H9 (cell line): Measurements from ENCODE around the gene AHDC1. TPM values are rescaled to one million over a fixed set of nuclear protein-coding genes. Genes with fewer than 3 reads are reported as not detected.

ENCODE experiments used
- DNase-seq: peaks from one replicate; pipeline ENCODE4 v3.0.0-alpha.2; 2017
- H2AFZ ChIP-seq: one replicate; pipeline ENCODE4 v1.6.1; 2013; ENCODE audit warnings: mild to moderate bottlenecking, low read length, control low read depth, moderate library complexity
- H2AK5ac ChIP-seq: 2 replicates; pipeline ENCODE4 v1.6.1; 2013; ENCODE audit warnings: low read length, control low read depth, mixed read lengths; ENCODE audit not compliant: insufficient read length
- H2BK120ac ChIP-seq: one replicate; pipeline ENCODE4 v1.6.1; 2013; ENCODE audit warnings: low read depth, mild to moderate bottlenecking, low read length, control low read depth, inconsistent platforms; ENCODE audit not compliant: poor library complexity, severe bottlenecking
- H2BK12ac ChIP-seq: 2 replicates; pipeline ENCODE4 v1.6.1; 2013; ENCODE audit warnings: low read length, control low read depth, mixed read lengths, low read depth; ENCODE audit not compliant: insufficient read length
- H2BK15ac ChIP-seq: 2 replicates; pipeline ENCODE4 v1.6.1; 2013; ENCODE audit warnings: low read depth, low read length, control low read depth
- H2BK20ac ChIP-seq: one replicate; pipeline ENCODE4 v1.6.1; 2013; ENCODE audit warnings: low read depth, mild to moderate bottlenecking, low read length, control low read depth, inconsistent platforms; ENCODE audit not compliant: poor library complexity, severe bottlenecking
- H2BK5ac ChIP-seq: 2 replicates; pipeline ENCODE4 v1.6.1; 2013; ENCODE audit warnings: low read length, control low read depth, mixed read lengths; ENCODE audit not compliant: insufficient read length
- H3K14ac ChIP-seq: 2 replicates; pipeline ENCODE4 v1.6.1; 2013; ENCODE audit warnings: low read length, control low read depth; ENCODE audit not compliant: insufficient read depth
- H3K18ac ChIP-seq: 2 replicates; pipeline ENCODE4 v1.6.1; 2013; ENCODE audit warnings: low read depth, mild to moderate bottlenecking, mixed read lengths, low read length, control low read depth; ENCODE audit not compliant: insufficient read length
- H3K23ac ChIP-seq: 2 replicates; pipeline ENCODE4 v1.6.1; 2013; ENCODE audit warnings: low read length, control low read depth, mixed read lengths, low read depth; ENCODE audit not compliant: insufficient read length
- H3K23me2 ChIP-seq: 2 replicates; pipeline ENCODE4 v1.6.1; 2013; ENCODE audit warnings: low read depth, mild to moderate bottlenecking, mixed read lengths, low read length, control low read depth; ENCODE audit not compliant: insufficient read length, poor library complexity, severe bottlenecking
- H3K27ac ChIP-seq: 2 replicates; pipeline ENCODE4 v1.5.1; 2013; ENCODE audit warnings: low read length, control low read depth, mixed read lengths, low read depth; ENCODE audit not compliant: insufficient read length
- H3K27me3 ChIP-seq: 2 replicates; pipeline ENCODE4 v1.6.1; 2013; ENCODE audit warnings: low read length, control low read depth, inconsistent platforms; ENCODE audit not compliant: insufficient read depth
- H3K4ac ChIP-seq: 2 replicates; pipeline ENCODE4 v1.6.1; 2013; ENCODE audit warnings: low read depth, mild to moderate bottlenecking, control low read depth, inconsistent platforms, low read length, moderate library complexity
- H3K4me1 ChIP-seq: 2 replicates; pipeline ENCODE4 v1.6.1; 2013; ENCODE audit warnings: low read length, control low read depth, inconsistent platforms; ENCODE audit not compliant: insufficient read depth
- H3K4me2 ChIP-seq: 2 replicates; pipeline ENCODE4 v1.6.1; 2013; ENCODE audit warnings: low read length, control low read depth, mixed read lengths; ENCODE audit not compliant: insufficient read length, insufficient read depth
- H3K56ac ChIP-seq: 2 replicates; pipeline ENCODE4 v1.6.1; 2013; ENCODE audit warnings: low read depth, mild to moderate bottlenecking, mixed read lengths, low read length, control low read depth; ENCODE audit not compliant: insufficient read length
- H3K79me1 ChIP-seq: 2 replicates; pipeline ENCODE4 v1.6.1; 2013; ENCODE audit warnings: low read depth, mild to moderate bottlenecking, moderate library complexity, low read length, control low read depth, inconsistent platforms; ENCODE audit not compliant: insufficient read depth, poor library complexity, severe bottlenecking
- H3K79me2 ChIP-seq: 2 replicates; pipeline ENCODE4 v1.6.1; 2013; ENCODE audit warnings: low read length, control low read depth, inconsistent platforms; ENCODE audit not compliant: insufficient read depth
- H3K9ac ChIP-seq: 2 replicates; pipeline ENCODE4 v1.6.1; 2013; ENCODE audit warnings: low read length, control low read depth, mixed read lengths; ENCODE audit not compliant: insufficient read length; ENCODE audit errors: extremely low read depth
- H3K9me3 ChIP-seq: one replicate; pipeline ENCODE4 v1.6.1; 2013; ENCODE audit warnings: low read depth, low read length, inconsistent platforms; ENCODE audit not compliant: control insufficient read depth
- H3T11ph ChIP-seq: one replicate; pipeline ENCODE4 v1.6.1; 2013; ENCODE audit warnings: mild to moderate bottlenecking, low read length, control low read depth, inconsistent platforms
- H4K20me1 ChIP-seq: one replicate; pipeline ENCODE4 v1.6.1; 2013; ENCODE audit not compliant: control insufficient read depth, insufficient read length, insufficient read depth
- H4K5ac ChIP-seq: 2 replicates; pipeline ENCODE4 v1.6.1; 2013; ENCODE audit warnings: low read depth, mild to moderate bottlenecking, mixed read lengths, low read length, control low read depth; ENCODE audit not compliant: insufficient read length
- H4K8ac ChIP-seq: replicated peaks from 2 replicates; pipeline ENCODE4 v1.6.1; 2013; ENCODE audit warnings: low read length, control low read depth, mixed read lengths, low read depth; ENCODE audit not compliant: insufficient read length
- H4K91ac ChIP-seq: 2 replicates; pipeline ENCODE4 v1.6.1; 2013; ENCODE audit warnings: low read depth, mild to moderate bottlenecking, moderate library complexity, mixed read lengths, low read length, control low read depth; ENCODE audit not compliant: insufficient read length
- H3K27ac Mint-ChIP-seq, 3 experiments: 2 replicates in 2 of 3; 3 replicates in 1 of 3; pipeline ENCODE4 v1.8.0; 2020 to 2021; ENCODE audit warnings: mixed read lengths in 3 of 3, mild to moderate bottlenecking in 1 of 3, moderate library complexity in 1 of 3
- H3K27me3 Mint-ChIP-seq: 2 replicates; pipeline ENCODE4 v1.8.0; 2021; ENCODE audit warnings: low read depth, mild to moderate bottlenecking, moderate library complexity, mixed read lengths
- H3K36me3 Mint-ChIP-seq, 3 experiments: 2 replicates in 2 of 3; 3 replicates in 1 of 3; pipeline ENCODE4 v1.8.0; 2020 to 2021; ENCODE audit warnings: low read depth in 3 of 3, mixed read lengths in 3 of 3; ENCODE audit not compliant: insufficient read depth in 1 of 3
- H3K4me1 Mint-ChIP-seq, 2 experiments: 2 replicates each; pipeline ENCODE4 v1.8.0; 2020; ENCODE audit warnings: mixed read lengths in 2 of 2
- H3K4me3 Mint-ChIP-seq, 2 experiments: 2 replicates in 1 of 2; 3 replicates in 1 of 2; pipeline ENCODE4 v1.8.0; 2020 to 2021; ENCODE audit warnings: mild to moderate bottlenecking in 2 of 2, mixed read lengths in 2 of 2, moderate library complexity in 1 of 2
- H3K9me3 Mint-ChIP-seq, 2 experiments: 2 replicates in 1 of 2; 3 replicates in 1 of 2; pipeline ENCODE4 v1.8.0; 2020; ENCODE audit warnings: mild to moderate bottlenecking in 2 of 2, mixed read lengths in 2 of 2, moderate library complexity in 1 of 2
- CTCF ChIP-seq: fragments of 200-600 bp; sonication (generic); conservative IDR thresholded peaks from 3 replicates; pipeline ENCODE4 v1.8.0; 2021; ENCODE audit warnings: antibody characterized with exemption, mild to moderate bottlenecking
- WGBS: extraction: QIAGEN DNeasy Blood & Tissue Kit; methylation state at CpG from one replicate; pipeline ENCODE4 v1.1.7; 2013; ENCODE audit warnings: missing lambda C conversion rate, low lambda C conversion rate, mixed read lengths; ENCODE audit not compliant: insufficient read length; ENCODE audit errors: extremely low coverage; 5-methylcytosine and 5-hydroxymethylcytosine counted together
- total RNA-seq: library from RNA; stranded (reverse); gene quantifications from 2 replicates; pipeline ENCODE4 v1.2.1, GENCODE V29; 2021

Gene AHDC1
- total RNA-seq, 1 experiment from 2014 or later = 29.4 TPM

GRCh38 chr1:27598902-27599528 is 4.9 kb downstream of the AHDC1 start:
- peaks cover 33 to 42% of the 10 kb centered on the region in 2 experiments for H3K4me1 Mint-ChIP-seq
- Histone ChIP-seq H4K91ac (no peak overlapping the region), H4K5ac (no peak overlapping the region), H3K56ac (no peak overlapping the region), H2AFZ (no peak overlapping the region), H3K79me2 (peaks cover 22% of the 10 kb centered on the region; the same call in 1 of the 2 replicates), H2BK20ac (no peak overlapping the region), H4K20me1 (peaks cover 6% of the 10 kb centered on the region), H2BK5ac (no peak overlapping the region), H3K9ac (no peak overlapping the region), H3T11ph (no peak overlapping the region), H3K79me1 (peaks cover 2% of the 10 kb centered on the region), H3K4me1 (peaks cover 18% of the 10 kb centered on the region), H2BK120ac (no peak overlapping the region), H3K23me2 (peaks cover 3% of the 10 kb centered on the region), H3K14ac (no peak overlapping the region), H2AK5ac (no peak overlapping the region), H3K27me3 (no peaks in the 10 kb centered on the region), H3K27ac (no peak overlapping the region), H3K18ac (no peak overlapping the region), H2BK15ac (no peak overlapping the region), H3K4me2 (no peak overlapping the region), H3K4ac (no peak overlapping the region), H3K23ac (no peak overlapping the region), H4K8ac (no peak overlapping the region), H3K9me3 (no peaks in the 10 kb centered on the region), H2BK12ac (no peak overlapping the region)
- peak overlapping the region in 1 of 2 experiments; percentile 57; a peak in 2 of 5 replicates for H3K4me3 Mint-ChIP-seq
- 0 out of 7 replicates have a peak, but pooled peaks cover 0 to 1% (median 0%) of the 10 kb centered on the region in 3 experiments for H3K36me3 Mint-ChIP-seq
- TF ChIP-seq CTCF = no peak
- DNase-seq = no peak
- no peaks in the 10 kb centered on the region for H3K9me3 Mint-ChIP-seq
- no peak overlapping the region for H3K27ac Mint-ChIP-seq
- no peaks in the 10 kb centered on the region for H3K27me3 Mint-ChIP-seq
- WGBS = no CpG with 5 or more reads among the region's 6 CpGs
